ENCODE data around the gene SHISAL1.

Gene SHISAL1

DNA sequence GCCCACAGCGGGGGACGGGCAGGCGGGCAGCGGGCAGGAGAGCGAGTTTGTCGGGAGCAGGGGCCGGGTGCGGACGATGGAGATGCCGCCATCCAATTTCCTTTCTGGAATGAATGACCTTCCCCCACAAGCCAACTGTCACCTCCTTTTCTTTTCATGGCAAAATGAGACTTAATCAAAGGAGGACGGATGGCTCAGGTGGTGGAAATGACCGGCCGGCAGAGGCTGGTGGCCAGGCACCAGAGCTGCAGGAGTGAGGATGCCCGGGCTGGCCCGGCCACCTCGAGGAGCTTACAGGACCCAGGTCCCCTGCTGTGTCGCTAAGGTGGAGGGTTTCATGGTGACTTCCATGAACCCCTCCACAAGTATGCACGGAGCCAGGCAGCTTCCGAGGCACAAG lies 11.7 kb downstream of the SHISAL1 start:
- Histone ChIP-seq H3K27ac (replicated peaks) (no peak overlapping the region), H3K27me3 (ENCODE audit: insufficient read depth, poor library complexity, severe bottlenecking) (no peaks in the 10 kb centered on the region), H3K4me3 (replicated peaks; ENCODE audit: insufficient read depth, low read length) (no peak overlapping the region)
- no peak for TF ChIP-seq GABPA (IDR thresholded peaks at IDR 0.05; ENCODE audit: low read depth)
- TF ChIP-seq, protein P1, sequence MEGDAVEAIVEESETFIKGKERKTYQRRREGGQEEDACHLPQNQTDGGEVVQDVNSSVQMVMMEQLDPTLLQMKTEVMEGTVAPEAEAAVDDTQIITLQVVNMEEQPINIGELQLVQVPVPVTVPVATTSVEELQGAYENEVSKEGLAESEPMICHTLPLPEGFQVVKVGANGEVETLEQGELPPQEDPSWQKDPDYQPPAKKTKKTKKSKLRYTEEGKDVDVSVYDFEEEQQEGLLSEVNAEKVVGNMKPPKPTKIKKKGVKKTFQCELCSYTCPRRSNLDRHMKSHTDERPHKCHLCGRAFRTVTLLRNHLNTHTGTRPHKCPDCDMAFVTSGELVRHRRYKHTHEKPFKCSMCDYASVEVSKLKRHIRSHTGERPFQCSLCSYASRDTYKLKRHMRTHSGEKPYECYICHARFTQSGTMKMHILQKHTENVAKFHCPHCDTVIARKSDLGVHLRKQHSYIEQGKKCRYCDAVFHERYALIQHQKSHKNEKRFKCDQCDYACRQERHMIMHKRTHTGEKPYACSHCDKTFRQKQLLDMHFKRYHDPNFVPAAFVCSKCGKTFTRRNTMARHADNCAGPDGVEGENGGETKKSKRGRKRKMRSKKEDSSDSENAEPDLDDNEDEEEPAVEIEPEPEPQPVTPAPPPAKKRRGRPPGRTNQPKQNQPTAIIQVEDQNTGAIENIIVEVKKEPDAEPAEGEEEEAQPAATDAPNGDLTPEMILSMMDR (IDR thresholded peaks at IDR 0.05; ENCODE audit: insufficient read depth, low read length): no peak
- no peak for TF ChIP-seq POLR2AphosphoS5 (IDR thresholded peaks at IDR 0.05; ENCODE audit: low read depth)
- TF ChIP-seq, protein P2, sequence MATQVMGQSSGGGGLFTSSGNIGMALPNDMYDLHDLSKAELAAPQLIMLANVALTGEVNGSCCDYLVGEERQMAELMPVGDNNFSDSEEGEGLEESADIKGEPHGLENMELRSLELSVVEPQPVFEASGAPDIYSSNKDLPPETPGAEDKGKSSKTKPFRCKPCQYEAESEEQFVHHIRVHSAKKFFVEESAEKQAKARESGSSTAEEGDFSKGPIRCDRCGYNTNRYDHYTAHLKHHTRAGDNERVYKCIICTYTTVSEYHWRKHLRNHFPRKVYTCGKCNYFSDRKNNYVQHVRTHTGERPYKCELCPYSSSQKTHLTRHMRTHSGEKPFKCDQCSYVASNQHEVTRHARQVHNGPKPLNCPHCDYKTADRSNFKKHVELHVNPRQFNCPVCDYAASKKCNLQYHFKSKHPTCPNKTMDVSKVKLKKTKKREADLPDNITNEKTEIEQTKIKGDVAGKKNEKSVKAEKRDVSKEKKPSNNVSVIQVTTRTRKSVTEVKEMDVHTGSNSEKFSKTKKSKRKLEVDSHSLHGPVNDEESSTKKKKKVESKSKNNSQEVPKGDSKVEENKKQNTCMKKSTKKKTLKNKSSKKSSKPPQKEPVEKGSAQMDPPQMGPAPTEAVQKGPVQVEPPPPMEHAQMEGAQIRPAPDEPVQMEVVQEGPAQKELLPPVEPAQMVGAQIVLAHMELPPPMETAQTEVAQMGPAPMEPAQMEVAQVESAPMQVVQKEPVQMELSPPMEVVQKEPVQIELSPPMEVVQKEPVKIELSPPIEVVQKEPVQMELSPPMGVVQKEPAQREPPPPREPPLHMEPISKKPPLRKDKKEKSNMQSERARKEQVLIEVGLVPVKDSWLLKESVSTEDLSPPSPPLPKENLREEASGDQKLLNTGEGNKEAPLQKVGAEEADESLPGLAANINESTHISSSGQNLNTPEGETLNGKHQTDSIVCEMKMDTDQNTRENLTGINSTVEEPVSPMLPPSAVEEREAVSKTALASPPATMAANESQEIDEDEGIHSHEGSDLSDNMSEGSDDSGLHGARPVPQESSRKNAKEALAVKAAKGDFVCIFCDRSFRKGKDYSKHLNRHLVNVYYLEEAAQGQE (IDR thresholded peaks at IDR 0.05; ENCODE audit: insufficient replicate concordance, low read depth): no peak
- TF ChIP-seq SPI1 (IDR thresholded peaks at IDR 0.05; ENCODE audit: borderline replicate concordance, low read depth): no peak
- no peak for DNase-seq (ENCODE audit: low read depth in 1 of 2, low spot score in 1 of 2)

- DNase-seq (ENCODE audit: low read depth in 1 of 2, low spot score in 1 of 2): no peak
- peaks cover 2% of the 10 kb centered on the region for H3K27me3 ChIP-seq (ENCODE audit: insufficient read depth, poor library complexity, severe bottlenecking)
- TF ChIP-seq POLR2AphosphoS5 (IDR thresholded peaks at IDR 0.05; ENCODE audit: low read depth): no peak
- no peak for TF ChIP-seq GABPA (IDR thresholded peaks at IDR 0.05; ENCODE audit: low read depth)
- TF ChIP-seq SPI1 (IDR thresholded peaks at IDR 0.05; ENCODE audit: borderline replicate concordance, low read depth): no peak
- TF ChIP-seq, protein P2 (IDR thresholded peaks at IDR 0.05; ENCODE audit: insufficient replicate concordance, low read depth): no peak
- TF ChIP-seq, protein P1 (IDR thresholded peaks at IDR 0.05; ENCODE audit: insufficient read depth, low read length): no peak
- H3K4me3 ChIP-seq (replicated peaks; ENCODE audit: insufficient read depth, low read length): no peak overlapping the region
- no peak overlapping the region for H3K27ac ChIP-seq (replicated peaks)
Observed at GRCh38 chr22:44299124-44299523, 13.6 kb downstream of the SHISAL1 start.

DNA sequence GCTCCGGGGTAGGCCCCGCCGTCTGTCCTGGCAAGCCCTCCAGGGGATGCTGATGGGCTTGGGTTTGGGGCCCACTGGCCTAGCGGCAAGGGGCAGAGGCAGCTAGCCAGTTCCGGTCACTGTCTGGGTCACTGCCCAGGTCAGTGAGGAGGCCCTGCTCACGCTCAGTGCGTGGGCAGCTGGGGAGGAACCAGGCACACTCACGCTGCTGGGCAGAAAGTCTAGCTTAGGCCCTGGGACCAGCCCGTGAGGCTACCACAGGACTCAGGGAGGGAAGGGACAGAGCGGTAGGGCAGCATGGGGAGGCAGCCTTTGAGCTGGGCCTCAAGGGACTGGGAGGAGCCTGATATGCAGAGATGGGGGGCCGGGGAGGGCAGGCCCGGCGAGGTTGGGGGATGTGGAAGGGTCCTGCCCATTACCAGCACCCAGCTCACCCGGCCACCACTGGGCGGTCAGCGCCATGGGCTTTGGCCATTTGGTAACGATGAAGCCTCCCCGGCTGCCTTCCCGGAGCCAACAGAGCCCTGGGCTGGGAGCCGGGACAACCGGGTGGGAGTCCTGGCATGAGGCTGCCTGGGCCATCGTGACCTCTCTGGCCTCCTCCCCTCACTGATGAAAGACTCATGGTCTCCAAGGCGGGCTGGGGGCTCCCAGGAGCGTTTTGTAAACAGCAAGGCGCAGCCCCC lies 14.2 kb downstream of the SHISAL1 start:
- Histone ChIP-seq H3K27me3 (ENCODE audit: insufficient read depth, poor library complexity, severe bottlenecking) (peaks cover 2% of the 10 kb centered on the region), H3K4me3 (replicated peaks; ENCODE audit: insufficient read depth, low read length) (no peak overlapping the region), H3K27ac (replicated peaks) (no peak overlapping the region)
- TF ChIP-seq GABPA (IDR thresholded peaks at IDR 0.05; ENCODE audit: low read depth) (no peak), POLR2AphosphoS5 (IDR thresholded peaks at IDR 0.05; ENCODE audit: low read depth) (no peak), SPI1 (IDR thresholded peaks at IDR 0.05; ENCODE audit: borderline replicate concordance, low read depth) (no peak)
- TF ChIP-seq, protein P1 (IDR thresholded peaks at IDR 0.05; ENCODE audit: insufficient read depth, low read length): no peak
- TF ChIP-seq, protein P2 (IDR thresholded peaks at IDR 0.05; ENCODE audit: insufficient replicate concordance, low read depth): no peak
- DNase-seq (ENCODE audit: low read depth in 1 of 2, low spot score in 1 of 2): no peak

Data from HL-60 (cell line).